IPS DF 6.9 (cell line): ENCODE data around the gene NUP133.

Source experiments
- DNase-seq: peaks from one replicate; pipeline ENCODE4 v3.0.0-alpha.2; 2013; ENCODE audit warnings: low read depth, low spot score
- H3K27ac ChIP-seq: one replicate; pipeline ENCODE4 v1.5.1; 2013; ENCODE audit warnings: low read length, control low read depth
- H3K27me3 ChIP-seq: 2 replicates; pipeline ENCODE4 v1.6.1; 2013; ENCODE audit warnings: mild to moderate bottlenecking, low read length; ENCODE audit not compliant: control insufficient read depth, insufficient read depth
- H3K36me3 ChIP-seq: 2 replicates; pipeline ENCODE4 v1.6.1; 2013; ENCODE audit warnings: low read length; ENCODE audit not compliant: control insufficient read depth, insufficient read depth
- H3K4me1 ChIP-seq: 2 replicates; pipeline ENCODE4 v1.6.1; 2013; ENCODE audit warnings: low read length; ENCODE audit not compliant: control insufficient read depth, insufficient read depth
- H3K4me3 ChIP-seq: 2 replicates; pipeline ENCODE4 v1.5.1; 2013; ENCODE audit warnings: mild to moderate bottlenecking, low read length
- H3K9me3 ChIP-seq: 2 replicates; pipeline ENCODE4 v1.6.1; 2013; ENCODE audit warnings: low read length, inconsistent platforms; ENCODE audit not compliant: control insufficient read depth, insufficient read depth
- WGBS: extraction: QIAGEN DNeasy Blood & Tissue Kit; methylation state at CpG from one replicate; pipeline ENCODE4 v1.1.7; 2013; ENCODE audit warnings: mixed read lengths, missing lambda C conversion rate; ENCODE audit not compliant: insufficient read length, insufficient coverage; 5-methylcytosine and 5-hydroxymethylcytosine counted together

Gene NUP133

GRCh38 chr1:229454056-229454455 lies 54.1 kb downstream of the NUP133 start:
- no peaks in the 10 kb centered on the region for H3K4me1 ChIP-seq
- no peaks in the 10 kb centered on the region for H3K9me3 ChIP-seq
- peaks cover 5% of the 10 kb centered on the region; the same call in 1 of the 2 replicates for H3K36me3 ChIP-seq
- no peak for DNase-seq
- H3K27ac ChIP-seq: no peak overlapping the region
- H3K27me3 ChIP-seq: no peaks in the 10 kb centered on the region
- H3K4me3 ChIP-seq: no peak overlapping the region
- no CpG with 5 or more reads among the region's 4 CpGs for WGBS

- Histone ChIP-seq H3K36me3 (peaks cover 7% of the 10 kb centered on the region; the same call in 1 of the 2 replicates), H3K9me3 (no peaks in the 10 kb centered on the region)
Observed at GRCh38 chr1:229452956-229453801, 55.0 kb downstream of the NUP133 start.

GRCh38 chr1:229448845-229449244 lies 59.3 kb downstream of the NUP133 start:
- Histone ChIP-seq H3K4me1 (no peaks in the 10 kb centered on the region), H3K27me3 (no peaks in the 10 kb centered on the region; the same call in 1 of the 2 replicates), H3K27ac (no peak overlapping the region), H3K9me3 (no peaks in the 10 kb centered on the region), H3K36me3 (peaks cover 6% of the 10 kb centered on the region; the same call in 1 of the 2 replicates), H3K4me3 (no peak overlapping the region)
- no peak for DNase-seq
- WGBS: no CpG with 5 or more reads among the region's 2 CpGs

More at GRCh38 chr1:229452956-229453801, 55.0 kb downstream of the NUP133 start:
- Histone ChIP-seq H3K4me3 (no peak overlapping the region), H3K4me1 (no peaks in the 10 kb centered on the region), H3K27ac (no peak overlapping the region), H3K27me3 (no peaks in the 10 kb centered on the region)
- no CpG with 5 or more reads among the region's 5 CpGs for WGBS
- no peak for DNase-seq

GRCh38 chr1:229448354-229448753 lies 59.8 kb downstream of the NUP133 start:
- WGBS: no CpG with 5 or more reads among the region's 7 CpGs
- H3K27me3 ChIP-seq: no peaks in the 10 kb centered on the region; the same call in 1 of the 2 replicates
- peaks cover 6% of the 10 kb centered on the region; the same call in 1 of the 2 replicates for H3K36me3 ChIP-seq
- DNase-seq: no peak
- H3K4me3 ChIP-seq: no peak overlapping the region
- no peak overlapping the region for H3K27ac ChIP-seq
- no peaks in the 10 kb centered on the region for H3K9me3 ChIP-seq
- no peaks in the 10 kb centered on the region for H3K4me1 ChIP-seq

GRCh38 chr1:229447809-229448252 lies 60.3 kb downstream of the NUP133 start:
- H3K27ac ChIP-seq: no peak overlapping the region
- no peaks in the 10 kb centered on the region for H3K9me3 ChIP-seq
- no peak for DNase-seq
- H3K4me3 ChIP-seq: no peak overlapping the region
- H3K4me1 ChIP-seq: no peaks in the 10 kb centered on the region
- no peaks in the 10 kb centered on the region; the same call in 1 of the 2 replicates for H3K27me3 ChIP-seq
- WGBS: no CpG with 5 or more reads among the region's 11 CpGs
- peaks cover 6% of the 10 kb centered on the region; the same call in 1 of the 2 replicates for H3K36me3 ChIP-seq

GRCh38 chr1:229445828-229446227 lies 62.3 kb downstream of the NUP133 start:
- Histone ChIP-seq H3K36me3 (peaks cover 6% of the 10 kb centered on the region; the same call in 1 of the 2 replicates), H3K4me3 (no peak overlapping the region), H3K4me1 (no peaks in the 10 kb centered on the region), H3K27ac (no peak overlapping the region), H3K27me3 (no peaks in the 10 kb centered on the region; the same call in 1 of the 2 replicates), H3K9me3 (no peaks in the 10 kb centered on the region)
- no peak for DNase-seq
- no CpG with 5 or more reads among the region's 4 CpGs for WGBS

- Histone ChIP-seq H3K9me3 (no peaks in the 10 kb centered on the region), H3K27ac (no peak overlapping the region)
- no peak for DNase-seq
Observed at GRCh38 chr1:229440851-229441537, 67.1 kb downstream of the NUP133 start.

GRCh38 chr1:229438021-229438420 lies 70.1 kb downstream of the NUP133 start:
- Histone ChIP-seq H3K27ac (no peak overlapping the region), H3K36me3 (peaks cover 4% of the 10 kb centered on the region; the same call in 1 of the 2 replicates), H3K27me3 (peaks cover 23% of the 10 kb centered on the region), H3K4me3 (no peak overlapping the region), H3K9me3 (no peaks in the 10 kb centered on the region), H3K4me1 (peaks cover 4% of the 10 kb centered on the region; the same call in 1 of the 2 replicates)
- WGBS: no CpG with 5 or more reads among the region's 3 CpGs
- DNase-seq: no peak

More at GRCh38 chr1:229440851-229441537, 67.1 kb downstream of the NUP133 start:
- H3K27me3 ChIP-seq: no peaks in the 10 kb centered on the region
- no CpG with 5 or more reads among the region's 5 CpGs for WGBS
- no peak overlapping the region for H3K4me3 ChIP-seq
- H3K4me1 ChIP-seq: no peaks in the 10 kb centered on the region
- peaks cover 4% of the 10 kb centered on the region; the same call in 1 of the 2 replicates for H3K36me3 ChIP-seq

- H3K9me3 ChIP-seq: no peaks in the 10 kb centered on the region
- peaks cover 4% of the 10 kb centered on the region; the same call in 1 of the 2 replicates for H3K36me3 ChIP-seq
- no peak overlapping the region for H3K27ac ChIP-seq
- DNase-seq: no peak
- peaks cover 5% of the 10 kb centered on the region; the same call in 1 of the 2 replicates for H3K4me1 ChIP-seq
- no peak overlapping the region for H3K4me3 ChIP-seq
- no CpG with 5 or more reads among the region's 2 CpGs for WGBS
- H3K27me3 ChIP-seq: peaks cover 28% of the 10 kb centered on the region
Observed at GRCh38 chr1:229437443-229437842, 70.7 kb downstream of the NUP133 start.

GRCh38 chr1:229436201-229436600 lies 71.9 kb downstream of the NUP133 start:
- peaks cover 7% of the 10 kb centered on the region for H3K4me1 ChIP-seq
- peaks cover 4% of the 10 kb centered on the region; the same call in 1 of the 2 replicates for H3K36me3 ChIP-seq
- no peak overlapping the region for H3K4me3 ChIP-seq
- no peaks in the 10 kb centered on the region for H3K9me3 ChIP-seq
- DNase-seq: no peak
- no CpG with 5 or more reads among the region's 7 CpGs for WGBS
- no peak overlapping the region for H3K27ac ChIP-seq
- peaks cover 39% of the 10 kb centered on the region for H3K27me3 ChIP-seq
